GM06990 (cell line): Measurements from ENCODE around the gene PRKCE.

Experiments
- DNase-seq: peaks from one replicate; pipeline ENCODE4 v3.0.0-alpha.2; 2011; ENCODE audit not compliant: insufficient read length; ENCODE audit errors: extremely low read depth
- H3K27me3 ChIP-seq: replicated peaks from 2 replicates; pipeline ENCODE4 v1.6.0; 2011; ENCODE audit warnings: low read length; ENCODE audit not compliant: control insufficient read depth, insufficient read depth
- H3K36me3 ChIP-seq: 2 replicates; pipeline ENCODE4 v1.5.1; 2011; ENCODE audit warnings: low read length; ENCODE audit not compliant: control insufficient read depth, insufficient read depth
- H3K4me3 ChIP-seq: replicated peaks from 2 replicates; pipeline ENCODE4 v1.5.1; 2011; ENCODE audit warnings: low read depth, mild to moderate bottlenecking, control low read depth, low read length
- TF ChIP-seq, protein P1 (sequence below): IDR thresholded peaks from 2 replicates; pipeline ENCODE4 v1.5.1; 2011; ENCODE audit warnings: low read length, control low read depth, mild to moderate bottlenecking, inconsistent platforms; ENCODE audit not compliant: insufficient read depth, poor library complexity, severe bottlenecking

The PRKCE gene

DNA sequence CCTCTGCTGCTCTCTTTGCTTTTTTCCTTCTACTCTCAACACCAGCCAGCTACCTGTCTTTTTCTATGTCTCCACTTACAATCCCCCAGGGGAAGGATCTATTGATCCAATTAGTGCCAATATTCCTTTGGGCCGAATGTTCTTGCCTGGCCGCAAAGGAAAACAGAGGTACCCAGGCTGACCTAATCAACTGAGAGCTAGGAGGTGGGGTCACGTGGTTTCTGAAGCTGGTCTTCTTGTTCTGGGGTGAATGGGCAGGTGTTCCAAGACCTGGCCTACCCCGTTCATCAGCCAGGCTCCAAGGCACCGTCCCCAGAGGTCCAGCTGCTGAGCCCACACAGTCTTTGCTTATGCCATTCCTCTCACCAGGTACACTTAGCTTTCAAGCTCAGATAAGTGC is 580.2 kb downstream of the PRKCE start:
- TF ChIP-seq, protein P1, sequence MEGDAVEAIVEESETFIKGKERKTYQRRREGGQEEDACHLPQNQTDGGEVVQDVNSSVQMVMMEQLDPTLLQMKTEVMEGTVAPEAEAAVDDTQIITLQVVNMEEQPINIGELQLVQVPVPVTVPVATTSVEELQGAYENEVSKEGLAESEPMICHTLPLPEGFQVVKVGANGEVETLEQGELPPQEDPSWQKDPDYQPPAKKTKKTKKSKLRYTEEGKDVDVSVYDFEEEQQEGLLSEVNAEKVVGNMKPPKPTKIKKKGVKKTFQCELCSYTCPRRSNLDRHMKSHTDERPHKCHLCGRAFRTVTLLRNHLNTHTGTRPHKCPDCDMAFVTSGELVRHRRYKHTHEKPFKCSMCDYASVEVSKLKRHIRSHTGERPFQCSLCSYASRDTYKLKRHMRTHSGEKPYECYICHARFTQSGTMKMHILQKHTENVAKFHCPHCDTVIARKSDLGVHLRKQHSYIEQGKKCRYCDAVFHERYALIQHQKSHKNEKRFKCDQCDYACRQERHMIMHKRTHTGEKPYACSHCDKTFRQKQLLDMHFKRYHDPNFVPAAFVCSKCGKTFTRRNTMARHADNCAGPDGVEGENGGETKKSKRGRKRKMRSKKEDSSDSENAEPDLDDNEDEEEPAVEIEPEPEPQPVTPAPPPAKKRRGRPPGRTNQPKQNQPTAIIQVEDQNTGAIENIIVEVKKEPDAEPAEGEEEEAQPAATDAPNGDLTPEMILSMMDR = no peak
- no peak for DNase-seq

GRCh38 chr2:46232860-46233259 is 581.4 kb downstream of the PRKCE start:
- DNase-seq = no peak
- Histone ChIP-seq H3K4me3 (no peak overlapping the region), H3K36me3 (no peaks in the 10 kb centered on the region), H3K27me3 (no peaks in the 10 kb centered on the region)
- TF ChIP-seq, protein P1 = no peak

More for the DNA sequence above, 580.2 kb downstream of the PRKCE start:
- Histone ChIP-seq H3K36me3 (no peaks in the 10 kb centered on the region), H3K4me3 (no peak overlapping the region), H3K27me3 (no peaks in the 10 kb centered on the region)

- no peak overlapping the region for H3K4me3 ChIP-seq
Observed at GRCh38 chr2:46236006-46236875, 584.8 kb downstream of the PRKCE start.

DNA sequence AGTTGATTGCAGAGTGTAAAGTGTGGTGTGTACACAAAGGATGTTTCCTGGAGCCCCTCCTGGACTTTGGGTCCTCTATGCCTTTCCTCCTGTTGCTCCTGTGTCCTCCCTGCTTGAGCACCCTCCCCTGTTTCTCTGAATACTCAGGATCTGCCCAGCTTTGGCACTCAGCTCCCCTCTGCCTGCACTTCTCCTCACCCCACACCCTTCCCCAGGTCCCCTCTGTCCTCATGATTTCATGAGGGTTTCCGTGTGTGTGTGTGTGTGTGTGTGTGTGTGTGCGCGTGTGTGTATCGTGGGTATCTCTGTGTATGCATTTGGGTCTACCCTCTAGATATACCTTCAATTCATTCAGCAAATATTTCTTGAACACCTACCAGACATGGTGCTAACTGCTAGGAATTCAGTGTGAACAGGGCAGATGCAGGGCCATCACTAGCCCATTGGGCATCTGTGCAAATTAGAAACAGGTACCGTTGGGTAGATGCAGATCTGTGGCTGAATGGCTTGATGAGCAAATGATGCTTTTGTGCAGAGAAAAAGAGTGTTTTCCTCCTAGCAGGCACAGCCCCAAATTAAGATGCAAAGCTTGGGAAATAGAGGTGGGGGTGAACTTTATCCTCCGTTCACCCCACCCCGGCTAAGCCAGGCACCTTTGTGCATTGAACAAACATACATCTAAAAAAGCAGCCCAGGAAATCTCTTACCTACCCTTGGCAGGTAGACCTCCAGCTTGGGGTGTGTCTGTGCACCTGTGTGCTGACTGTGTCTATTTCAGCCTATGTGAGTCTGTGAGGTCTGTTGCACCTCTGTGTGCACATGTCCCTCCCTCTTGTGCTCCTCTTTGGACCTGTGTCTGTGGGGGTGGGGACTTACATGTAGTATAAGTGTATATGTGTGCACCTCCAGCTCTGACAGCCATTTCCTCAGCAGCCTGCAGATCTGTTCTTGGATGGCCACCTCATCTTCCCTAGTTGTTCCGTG is 585.7 kb downstream of the PRKCE start:
- no peak overlapping the region for H3K4me3 ChIP-seq
- H3K36me3 ChIP-seq = no peaks in the 10 kb centered on the region
- TF ChIP-seq, protein P1 = no peak
- no peaks in the 10 kb centered on the region for H3K27me3 ChIP-seq
- no peak for DNase-seq

More at GRCh38 chr2:46236006-46236875, 584.8 kb downstream of the PRKCE start:
- no peak for DNase-seq
- TF ChIP-seq, protein P1 = no peak
- H3K27me3 ChIP-seq = no peaks in the 10 kb centered on the region
- no peaks in the 10 kb centered on the region for H3K36me3 ChIP-seq
